Adipose tissue (tissue), 3 donors: ENCODE data around the gene TNKS1BP1. TPM values are rescaled to one million over a fixed set of nuclear protein-coding genes. Genes with fewer than 3 reads are reported as not detected.
"Not testable (repeated sequence)": the region's sequence is repeated elsewhere in the genome, so short reads cannot be mapped to it uniquely, and the experiment has no call there.

ENCODE experiments used
- H3K27ac ChIP-seq: one replicate; pipeline ENCODE4 v1.5.1; 2013; ENCODE audit warnings: low read depth, low read length
- WGBS, 3 donors: extraction: QIAGEN DNeasy Blood & Tissue Kit; methylation state at CpG; one replicate each; pipeline ENCODE4 v1.1.7; 2013; 5-methylcytosine and 5-hydroxymethylcytosine counted together
- polyA plus RNA-seq, 3 donors: library from polyadenylated mRNA; stranded (reverse); fragments of 200-250 nt; gene quantifications; one replicate each; pipeline ENCODE4 v1.2.3, GENCODE V29; 2013
- donor health status: healthy with polysubstance abuse.
- donor health status: Bipolar disorder and iron deficiency.
- donor health status: healthy.

The TNKS1BP1 gene
- polyA plus RNA-seq: 100 to 1,000 TPM in 2 of 3 donors, 10 to 100 TPM in 1; 69.8 to 237 (median 176) TPM

- 1 to 2% (median 1%) methylated on average over 44 to 61 of the region's 61 CpGs for WGBS, 3 donors
- H3K27ac ChIP-seq: peak within 1 kb of the TSS; percentile 86
Measured at GRCh38 chr11:57324886-57325734, at the start of gene TNKS1BP1. TNKS1BP1 (minus strand) TSS chr11:57324952; CDS start chr11:57321885, 3,067 bp downstream.

GRCh38 chr11:57373146-57373545 is 48.4 kb upstream of the TNKS1BP1 start:
- 26 to 53% (median 42%) methylated on average over 3 of the region's 3 CpGs for WGBS, 3 donors
- H3K27ac ChIP-seq: no peak overlapping the region

GRCh38 chr11:57370941-57371340 is 46.2 kb upstream of the TNKS1BP1 start:
- no peak overlapping the region for H3K27ac ChIP-seq

GRCh38 chr11:57370251-57370650 is 45.5 kb upstream of the TNKS1BP1 start:
- 87 to 92% (median 87%) methylated on average over 7 of the region's 7 CpGs for WGBS, 3 donors
- no peak overlapping the region for H3K27ac ChIP-seq

GRCh38 chr11:57368845-57369232 is 44.1 kb upstream of the TNKS1BP1 start:
- no peak overlapping the region for H3K27ac ChIP-seq
- WGBS, 3 donors: 63 to 77% (median 64%) methylated on average over 5 of the region's 5 CpGs

GRCh38 chr11:57368106-57368844 is 43.5 kb upstream of the TNKS1BP1 start:
- 46 to 58% (median 49%) methylated on average over 18 to 19 of the region's 19 CpGs for WGBS, 3 donors
- no peak overlapping the region for H3K27ac ChIP-seq

GRCh38 chr11:57364851-57365660 is 40.3 kb upstream of the TNKS1BP1 start:
- no peak overlapping the region for H3K27ac ChIP-seq
- whole genome bisulfite sequencing, 3 donors: 79 to 92% (median 87%) methylated on average over 9 of the region's 9 CpGs

- 61 to 72% (median 66%) methylated on average over 7 of the region's 7 CpGs for whole genome bisulfite sequencing, 3 donors
- no peak overlapping the region for H3K27ac ChIP-seq
Measured at GRCh38 chr11:57363131-57364080, 38.7 kb upstream of the TNKS1BP1 start.

GRCh38 chr11:57361926-57362325 is 37.2 kb upstream of the TNKS1BP1 start:
- no peak overlapping the region for H3K27ac ChIP-seq
- 83 to 88% (median 85%) methylated on average over 3 of the region's 3 CpGs for WGBS, 3 donors

GRCh38 chr11:57361420-57361819 is 36.7 kb upstream of the TNKS1BP1 start:
- H3K27ac ChIP-seq: not testable (repeated sequence)

GRCh38 chr11:57360991-57361390 is 36.2 kb upstream of the TNKS1BP1 start:
- no peak overlapping the region for H3K27ac ChIP-seq
- 93 to 95% (median 94%) methylated on average over 8 of the region's 8 CpGs for WGBS, 3 donors

GRCh38 chr11:57359896-57360690 is 35.3 kb upstream of the TNKS1BP1 start:
- H3K27ac ChIP-seq: no peak overlapping the region
- WGBS, 3 donors: 62 to 92% (median 86%) methylated on average over 9 of the region's 9 CpGs

GRCh38 chr11:57359396-57359795 is 34.6 kb upstream of the TNKS1BP1 start:
- 79 to 89% (median 83%) methylated on average over 5 of the region's 5 CpGs for WGBS, 3 donors

GRCh38 chr11:57358991-57359390 is 34.2 kb upstream of the TNKS1BP1 start:
- no peak overlapping the region for H3K27ac ChIP-seq
- 76 to 81% (median 80%) methylated on average over 6 to 9 of the region's 9 CpGs for WGBS, 3 donors

More at GRCh38 chr11:57359396-57359795, 34.6 kb upstream of the TNKS1BP1 start:
- H3K27ac ChIP-seq: no peak overlapping the region

GRCh38 chr11:57358543-57358961 is 33.8 kb upstream of the TNKS1BP1 start:
- WGBS, 3 donors: 68 to 73% (median 71%) methylated on average over 9 of the region's 9 CpGs
- no peak overlapping the region for H3K27ac ChIP-seq

GRCh38 chr11:57357856-57358255 is 33.1 kb upstream of the TNKS1BP1 start:
- 29 to 62% (median 33%) methylated on average over 6 of the region's 6 CpGs for WGBS, 3 donors
- H3K27ac ChIP-seq: no peak overlapping the region

GRCh38 chr11:57357310-57357709 is 32.6 kb upstream of the TNKS1BP1 start:
- no peak overlapping the region for H3K27ac ChIP-seq
- WGBS, 3 donors: 90 to 93% (median 90%) methylated on average over 3 of the region's 3 CpGs
